NCI-H2081 (cell line): ENCODE data around the gene CLEC11A.
"Not testable (repeated sequence)": the region's sequence is repeated elsewhere in the genome, so short reads cannot be mapped to it uniquely, and the experiment has no call there.

ENCODE experiments used
- DNase-seq, 2 experiments: peaks; one replicate each; lab custom pipeline; 2025; lab: John Stamatoyannopoulos, UW

The CLEC11A gene

DNA sequence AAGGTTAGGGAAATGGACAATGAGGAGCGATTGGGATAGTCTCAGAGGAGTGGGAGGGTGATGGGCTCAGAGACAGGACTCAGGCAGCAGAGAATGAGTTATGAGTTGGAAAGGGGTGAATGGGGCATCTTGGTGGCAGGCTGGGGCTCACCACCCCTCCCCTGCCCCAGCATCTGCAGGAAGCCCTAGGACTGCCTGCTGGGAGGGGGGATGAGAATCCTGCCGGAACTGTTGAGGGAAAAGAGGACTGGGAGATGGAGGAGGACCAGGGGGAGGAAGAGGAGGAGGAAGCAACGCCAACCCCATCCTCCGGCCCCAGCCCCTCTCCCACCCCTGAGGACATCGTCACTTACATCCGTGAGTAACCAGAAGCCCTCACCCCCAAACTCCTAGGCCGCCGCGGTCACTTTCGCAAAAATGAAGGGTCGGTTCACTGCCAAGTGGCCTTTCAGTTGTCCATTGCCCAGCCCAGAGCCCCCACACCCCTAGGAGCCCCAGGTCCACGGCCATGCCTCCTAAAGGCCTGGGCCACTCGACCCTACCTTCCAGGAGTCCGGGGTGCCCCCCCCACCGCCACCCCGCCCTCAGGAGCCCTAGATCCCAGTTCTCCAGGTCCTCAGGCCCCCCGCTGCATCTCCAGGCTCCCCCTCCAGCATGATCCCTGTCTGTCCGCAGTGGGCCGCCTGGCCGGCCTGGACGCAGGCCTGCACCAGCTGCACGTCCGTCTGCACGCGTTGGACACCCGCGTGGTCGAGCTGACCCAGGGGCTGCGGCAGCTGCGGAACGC, 764 bp downstream of the CLEC11A start:
- DNase-seq: no peak

DNA sequence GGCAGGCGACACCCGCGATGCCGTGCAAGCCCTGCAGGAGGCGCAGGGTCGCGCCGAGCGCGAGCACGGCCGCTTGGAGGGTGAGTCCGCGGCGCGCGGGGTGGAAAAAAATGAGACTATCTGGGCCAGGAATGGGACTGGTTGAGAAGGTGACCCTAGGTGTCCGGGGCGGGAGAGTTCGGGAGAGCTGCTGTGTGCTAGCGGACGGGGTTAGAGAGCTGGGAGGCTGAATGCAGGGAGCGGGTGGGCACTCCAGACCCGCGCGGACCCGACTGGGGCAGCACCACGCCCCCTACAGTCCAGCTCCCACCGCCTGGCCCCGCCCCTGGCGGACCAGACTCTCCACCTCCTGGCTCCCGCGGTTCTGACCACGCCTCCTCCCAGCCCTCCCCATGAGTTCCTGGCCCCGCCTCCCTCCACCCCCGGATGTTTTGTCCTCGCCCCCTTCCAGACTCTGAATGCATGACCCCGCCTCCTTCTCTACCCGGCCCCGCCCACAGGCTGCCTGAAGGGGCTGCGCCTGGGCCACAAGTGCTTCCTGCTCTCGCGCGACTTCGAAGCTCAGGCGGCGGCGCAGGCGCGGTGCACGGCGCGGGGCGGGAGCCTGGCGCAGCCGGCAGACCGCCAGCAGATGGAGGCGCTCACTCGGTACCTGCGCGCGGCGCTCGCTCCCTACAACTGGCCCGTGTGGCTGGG, 1.5 kb downstream of the CLEC11A start:
- peak; percentile 83 to 92 for DNase-seq

- DNase-seq: no peak
These were observed 2.2 kb downstream of the CLEC11A start for GRCh38 chr19:50725218-50725910.

DNA sequence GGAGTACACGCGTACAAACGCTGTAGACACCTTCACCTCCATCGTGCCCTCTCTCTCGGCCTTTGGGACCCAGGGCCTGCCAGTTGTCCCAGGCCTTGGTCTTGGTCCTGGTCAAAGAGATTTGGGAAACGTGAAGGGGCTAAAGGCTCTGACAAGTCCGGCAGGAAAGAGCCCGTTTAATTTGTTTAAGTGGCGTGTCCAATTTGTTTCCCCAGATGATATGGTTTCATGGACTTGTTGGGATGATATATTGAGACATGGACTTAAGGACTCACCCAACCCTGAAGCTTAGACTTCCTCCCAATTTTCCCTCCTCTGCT, 2.7 kb downstream of the CLEC11A start:
- no peak for DNase-seq

- no peak for DNase-seq
These were observed 5.0 kb downstream of the CLEC11A start for GRCh38 chr19:50728084-50728737.

DNA sequence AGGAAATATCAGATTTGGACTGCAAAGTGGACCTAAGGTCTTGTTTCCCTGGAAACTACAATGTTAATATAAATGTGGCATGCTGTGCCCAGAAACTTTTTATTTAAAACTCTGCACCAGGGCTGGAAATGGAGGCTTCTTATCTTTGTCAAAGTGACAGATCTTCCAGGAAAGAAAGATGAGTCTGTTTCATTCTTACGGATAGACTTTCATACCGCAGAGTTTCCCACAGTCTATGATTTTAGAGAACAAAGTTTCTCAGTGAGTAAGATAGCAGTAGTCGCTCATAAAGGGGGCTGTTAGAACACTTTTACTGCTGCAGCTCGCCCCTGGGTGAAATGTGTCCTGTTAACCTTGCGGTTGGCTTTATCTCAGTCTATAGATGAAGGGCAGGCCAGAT, 6.7 kb downstream of the CLEC11A start:
- no peak for DNase-seq

- no peak for DNase-seq
These were observed 12.7 kb downstream of the CLEC11A start for GRCh38 chr19:50735869-50736268.

- no peak for DNase-seq
These were observed 13.2 kb downstream of the CLEC11A start for GRCh38 chr19:50736338-50736737.

- DNase-seq: no peak
These were observed 16.2 kb downstream of the CLEC11A start for GRCh38 chr19:50739132-50739913.

DNA sequence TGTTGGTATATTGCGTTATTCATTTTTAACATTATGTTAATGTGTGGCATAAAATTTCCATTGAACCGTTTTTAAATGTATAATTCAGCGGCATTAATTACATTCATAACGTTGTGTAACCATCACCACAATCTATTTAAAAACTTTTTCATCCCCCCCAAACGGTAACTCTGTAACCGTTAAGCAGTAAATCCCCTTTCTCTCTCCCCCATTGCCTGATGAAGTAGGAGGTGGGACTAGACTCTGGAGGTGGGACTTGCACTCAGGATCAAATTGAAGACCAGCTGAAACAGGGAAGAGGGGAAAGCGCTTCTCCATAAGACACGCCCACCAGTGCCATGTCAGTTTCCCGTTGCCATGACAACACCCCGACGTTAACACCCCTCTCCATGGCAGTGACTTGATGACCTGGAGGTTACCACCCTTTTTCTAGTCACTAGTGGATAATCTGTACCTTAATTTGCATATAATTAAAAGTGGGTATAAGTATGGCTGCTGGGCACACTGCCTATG, 16.8 kb downstream of the CLEC11A start:
- no peak for DNase-seq

GRCh38 chr19:50741179-50741933, 18.2 kb downstream of the CLEC11A start:
- DNase-seq: no peak

- no peak for DNase-seq
These were observed 20.4 kb downstream of the CLEC11A start for GRCh38 chr19:50743537-50743936.

- DNase-seq: no peak
These were observed 22.1 kb downstream of the CLEC11A start for GRCh38 chr19:50745221-50745620.

- DNase-seq: not testable (repeated sequence)
These were observed 24.0 kb downstream of the CLEC11A start for GRCh38 chr19:50747141-50747540.

DNA sequence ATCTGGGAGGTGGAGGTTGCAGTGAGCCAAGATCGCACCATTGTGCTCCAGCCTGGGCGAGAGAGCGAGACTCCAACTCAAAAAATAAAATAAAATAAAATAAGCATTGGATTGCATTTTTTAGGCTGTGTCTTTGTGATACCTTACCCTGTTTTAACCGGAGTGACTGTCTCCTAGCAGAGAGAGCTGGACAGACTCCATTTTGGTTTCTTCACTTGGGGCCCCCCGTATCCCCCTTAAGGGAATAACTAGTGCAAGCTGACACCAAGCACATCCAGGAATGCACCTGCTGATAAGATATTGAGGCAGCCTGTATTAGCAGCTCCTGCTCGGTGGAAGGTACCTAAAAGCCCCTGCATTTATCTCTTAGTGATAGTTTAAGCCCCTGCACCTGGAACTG, 26.3 kb downstream of the CLEC11A start:
- no peak for DNase-seq

DNA sequence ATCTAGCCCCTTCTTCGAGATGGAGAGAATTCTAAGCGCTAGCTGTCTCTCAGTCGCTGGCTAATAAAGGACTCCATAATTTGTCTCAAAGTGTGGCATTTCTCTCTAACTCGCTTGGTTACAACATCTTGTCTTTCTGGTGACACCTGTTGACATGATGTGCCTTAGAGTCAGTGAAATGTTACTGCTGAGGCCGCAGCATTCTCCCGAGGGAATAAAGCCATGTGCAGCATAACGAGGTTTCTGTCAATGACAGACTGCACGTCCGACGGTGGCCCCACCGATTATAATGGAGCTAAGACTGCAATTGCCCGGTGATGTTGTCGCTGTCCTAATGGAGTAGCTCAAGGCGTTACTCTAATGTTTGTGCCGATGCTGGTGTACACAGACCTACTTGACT, 26.8 kb downstream of the CLEC11A start:
- no peak for DNase-seq

- no peak for DNase-seq
These were observed 30.7 kb downstream of the CLEC11A start for GRCh38 chr19:50753879-50754278.

DNA sequence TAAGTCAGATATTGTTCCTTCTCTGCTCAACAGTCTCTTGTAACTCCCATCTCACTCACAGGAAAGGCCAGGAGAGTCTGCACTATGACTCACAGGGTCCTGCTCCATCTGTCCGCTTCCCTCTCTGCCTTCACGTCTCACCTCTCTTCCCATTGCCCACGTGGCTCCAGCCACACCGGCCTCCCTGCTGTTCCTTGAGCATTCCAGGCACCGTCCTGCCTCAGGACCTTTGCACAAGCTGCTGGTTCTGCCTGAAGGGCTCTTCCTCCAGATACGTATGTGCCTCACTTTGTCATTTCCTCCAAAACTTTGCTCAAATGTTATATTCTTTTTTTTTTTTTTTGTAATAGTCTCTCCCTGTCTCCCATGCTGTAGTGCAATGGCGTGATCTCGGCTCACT, 33.1 kb downstream of the CLEC11A start:
- not testable (repeated sequence) for DNase-seq

GRCh38 chr19:50757624-50758023, 34.5 kb downstream of the CLEC11A start:
- not testable (repeated sequence) for DNase-seq

DNA sequence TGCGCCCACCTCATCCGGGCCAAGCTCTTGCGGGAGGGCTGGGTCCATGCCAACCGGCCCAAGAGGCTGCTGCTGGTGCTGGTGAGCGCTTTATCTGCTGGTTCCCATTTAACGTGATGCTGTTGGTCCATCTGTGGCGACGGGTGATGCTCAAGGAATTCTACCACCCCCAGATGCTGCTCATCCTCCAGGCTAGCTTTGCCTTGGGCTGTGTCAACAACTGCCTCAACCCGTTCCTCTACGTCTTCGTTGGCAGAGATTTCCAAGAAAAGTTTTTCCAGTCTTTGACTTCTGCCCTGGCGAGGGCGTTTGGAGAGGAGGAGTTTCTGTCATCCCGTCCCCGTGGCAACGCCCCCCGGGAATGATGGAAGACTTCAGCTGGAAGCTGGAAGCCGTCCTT, 35.9 kb downstream of the CLEC11A start:
- DNase-seq: not testable (repeated sequence)

GRCh38 chr19:50759886-50760285, 36.7 kb downstream of the CLEC11A start:
- no peak for DNase-seq
